IPS DF 19.7 (cell line): ENCODE data around the gene UVSSA.
"Not testable (repeated sequence)": the region's sequence is repeated elsewhere in the genome, so short reads cannot be mapped to it uniquely, and the experiment has no call there.

Experiments
- DNase-seq: peaks from one replicate; pipeline ENCODE4 v3.0.0-alpha.2; 2013; ENCODE audit warnings: low read depth, low spot score

The UVSSA gene

DNA sequence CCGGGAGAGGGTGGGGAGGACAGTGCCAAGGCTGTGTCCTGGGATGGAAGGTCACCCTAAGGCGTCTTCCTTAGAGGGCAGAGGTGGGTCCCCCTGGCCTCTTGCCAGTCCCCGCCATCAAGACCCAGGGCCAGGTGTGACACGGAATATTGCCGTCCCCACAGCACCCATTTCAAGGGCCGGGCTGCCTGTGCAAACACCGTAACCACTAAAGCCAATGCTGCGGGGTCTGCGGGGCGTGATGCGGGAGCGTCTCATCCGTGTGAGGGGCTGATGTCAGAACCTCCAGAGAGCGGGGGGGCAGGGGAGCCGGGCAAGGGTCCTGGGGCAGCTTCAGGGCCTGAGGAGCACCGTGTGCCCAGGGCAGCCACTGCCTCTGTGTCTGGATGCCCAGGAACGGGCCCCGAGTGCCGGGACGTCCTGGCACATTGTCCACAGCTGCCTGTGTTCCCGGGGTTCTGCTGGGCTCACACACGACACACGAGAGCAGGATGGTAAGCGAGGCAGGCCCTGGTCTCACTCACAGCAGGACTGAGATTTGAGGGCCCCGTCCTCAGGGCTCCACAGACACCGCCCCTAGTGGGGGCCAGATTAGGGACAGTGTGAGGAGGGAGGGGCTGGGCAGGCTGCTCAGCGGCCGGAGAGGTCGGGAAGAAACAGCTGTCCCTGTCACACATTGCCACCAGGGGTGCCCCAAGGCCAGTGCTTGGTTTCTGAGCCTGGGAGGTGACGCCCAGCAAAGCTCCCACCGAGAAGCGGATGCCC lies 30.0 kb downstream of the UVSSA start:
- DNase-seq = no peak

DNA sequence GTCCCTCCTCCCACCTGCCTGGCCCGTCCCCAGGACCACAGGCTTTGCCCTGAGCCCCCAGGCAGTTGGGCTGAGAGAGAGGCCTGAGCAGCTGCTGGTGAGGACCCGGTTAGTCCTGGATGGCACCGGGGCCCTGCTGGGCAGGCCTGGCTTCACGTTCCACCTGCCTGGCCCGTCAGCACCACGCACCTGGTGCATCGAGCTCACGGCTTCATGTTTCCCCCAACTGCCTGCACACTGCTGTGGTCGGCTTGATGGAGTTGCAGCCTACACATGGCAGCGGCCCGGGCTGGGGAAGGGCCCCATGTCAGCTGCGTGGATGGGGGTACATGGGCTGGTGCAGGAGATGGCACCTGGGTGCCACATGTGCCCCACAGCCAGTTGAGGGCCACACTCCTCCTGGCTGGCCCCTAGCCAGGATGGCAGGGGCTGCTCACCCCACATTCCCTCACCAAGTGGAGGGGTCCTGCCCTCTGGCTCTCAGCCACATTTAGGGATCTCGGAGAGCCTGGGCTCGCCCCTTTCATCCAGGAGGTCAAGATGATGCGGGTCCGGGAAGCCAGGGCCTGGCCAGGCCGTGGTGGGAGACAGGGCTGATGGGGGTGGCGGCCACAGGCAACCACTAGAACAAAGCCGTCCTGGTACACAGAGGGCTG lies 30.7 kb downstream of the UVSSA start:
- no peak for DNase-seq

DNA sequence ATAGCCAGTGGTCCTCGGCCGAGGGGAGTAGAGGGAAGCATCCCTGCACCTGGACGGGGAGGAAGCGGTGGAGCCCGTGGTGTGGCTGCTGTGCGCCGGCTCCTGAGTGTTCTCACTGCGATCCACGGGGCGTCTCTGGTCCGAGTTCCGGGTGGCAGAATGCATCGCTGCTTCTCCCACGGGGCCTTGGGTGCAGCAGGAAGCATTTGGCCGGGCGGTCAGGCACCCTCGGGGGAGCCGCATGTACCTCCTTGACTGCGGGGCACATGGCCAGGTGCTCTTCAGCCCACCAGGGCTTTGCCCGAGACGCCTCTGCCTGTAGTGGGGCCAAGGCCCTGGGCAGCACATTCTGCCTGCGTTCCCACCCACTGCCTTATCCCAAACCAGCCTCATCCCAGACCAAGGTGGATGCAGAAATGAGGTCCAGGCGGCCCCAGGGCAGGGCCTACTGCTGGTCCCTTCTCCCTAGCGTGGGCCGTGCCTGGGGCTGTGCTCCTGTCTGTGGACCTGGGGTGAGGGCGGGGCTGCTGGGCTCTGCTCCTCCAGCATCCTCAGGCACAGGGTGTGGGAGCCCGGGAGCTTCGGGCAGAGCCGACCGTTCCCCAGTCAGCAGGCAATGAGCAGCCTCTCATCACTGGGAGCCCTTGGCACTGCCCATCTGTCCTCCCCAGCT lies 31.7 kb downstream of the UVSSA start:
- DNase-seq = no peak

DNA sequence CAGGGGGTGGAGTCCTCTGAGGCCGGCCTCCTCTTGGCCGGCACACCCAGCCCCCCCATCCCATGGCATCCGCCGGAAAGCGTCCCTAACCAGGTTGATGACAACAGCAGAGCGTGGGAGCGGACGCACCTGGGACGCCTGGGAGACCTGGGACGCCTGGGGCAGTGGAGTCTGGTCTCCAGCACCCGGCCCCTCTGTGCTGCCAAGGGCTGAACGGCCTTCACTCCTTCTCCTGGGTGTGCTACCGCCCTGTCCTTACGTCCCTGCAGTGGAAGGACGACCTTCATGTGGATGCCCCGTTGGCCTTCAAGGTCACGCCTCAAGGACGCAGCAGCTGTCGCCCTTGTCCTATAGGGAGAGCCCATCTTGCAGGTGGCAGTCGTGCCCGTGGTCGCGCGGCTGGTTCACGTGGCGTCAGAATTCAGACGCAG lies 32.4 kb downstream of the UVSSA start:
- no peak for DNase-seq

DNA sequence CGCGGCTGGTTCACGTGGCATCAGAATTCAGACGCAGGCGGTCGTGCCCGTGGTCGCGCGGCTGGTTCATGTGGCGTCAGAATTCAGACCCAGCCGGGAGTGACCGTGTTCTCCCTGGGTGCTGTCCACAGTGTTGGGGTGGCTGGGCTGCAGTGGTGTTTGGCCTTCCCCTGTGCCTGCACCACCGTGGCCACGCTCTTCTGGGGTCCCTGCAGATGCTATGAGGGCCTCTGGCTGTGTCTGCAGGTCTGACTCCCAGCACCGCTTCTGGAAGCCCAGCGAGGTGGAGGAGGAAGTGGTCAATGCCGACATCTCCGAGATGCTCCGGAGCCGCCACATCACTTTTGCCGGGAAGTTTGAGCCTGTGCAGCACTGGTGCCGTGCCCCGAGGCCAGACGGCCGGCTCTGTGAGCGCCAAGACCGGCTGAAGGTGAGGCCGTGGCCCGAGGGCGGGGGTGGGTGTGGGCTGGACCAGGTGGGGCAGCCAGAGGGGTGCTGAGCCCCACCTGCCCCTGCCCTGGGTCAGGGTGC lies 32.9 kb downstream of the UVSSA start:
- DNase-seq = no peak

DNA sequence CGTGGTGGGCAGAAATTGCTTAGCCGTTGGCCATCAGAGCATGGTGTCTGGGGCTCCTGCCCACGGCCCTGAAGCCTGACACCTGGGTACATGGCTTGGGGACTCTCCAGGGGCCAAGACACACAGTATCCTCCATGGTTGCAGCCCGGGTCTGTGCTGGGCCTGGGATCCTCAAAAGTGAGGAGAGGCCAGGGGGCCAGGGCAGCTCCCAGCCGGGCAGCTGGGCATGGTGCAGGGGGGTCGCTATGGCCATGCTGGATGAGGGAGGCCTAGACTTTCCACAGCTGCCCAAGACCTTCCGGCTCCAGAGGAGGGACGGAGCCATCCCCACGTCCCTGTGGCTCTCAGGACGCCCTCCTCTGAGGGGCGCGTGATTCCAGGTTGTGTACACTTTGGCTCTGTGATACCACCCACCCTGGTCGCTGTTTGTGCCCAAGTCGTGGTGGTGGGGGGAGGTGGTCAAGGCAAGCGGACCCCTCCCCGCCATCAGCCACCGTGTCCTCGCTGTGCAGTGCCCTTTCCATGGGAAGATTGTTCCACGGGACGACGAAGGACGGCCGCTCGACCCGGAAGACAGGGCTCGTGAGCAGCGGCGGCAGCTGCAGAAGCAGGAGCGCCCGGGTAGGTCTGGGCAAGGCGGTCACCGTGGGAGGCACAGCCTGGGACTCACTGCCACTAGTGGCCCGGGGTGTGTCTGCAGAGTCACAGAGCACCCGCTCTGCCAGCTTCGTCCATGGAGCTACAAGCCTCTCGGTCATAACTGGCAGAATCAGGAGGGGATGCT lies 33.6 kb downstream of the UVSSA start:
- no peak for DNase-seq

DNA sequence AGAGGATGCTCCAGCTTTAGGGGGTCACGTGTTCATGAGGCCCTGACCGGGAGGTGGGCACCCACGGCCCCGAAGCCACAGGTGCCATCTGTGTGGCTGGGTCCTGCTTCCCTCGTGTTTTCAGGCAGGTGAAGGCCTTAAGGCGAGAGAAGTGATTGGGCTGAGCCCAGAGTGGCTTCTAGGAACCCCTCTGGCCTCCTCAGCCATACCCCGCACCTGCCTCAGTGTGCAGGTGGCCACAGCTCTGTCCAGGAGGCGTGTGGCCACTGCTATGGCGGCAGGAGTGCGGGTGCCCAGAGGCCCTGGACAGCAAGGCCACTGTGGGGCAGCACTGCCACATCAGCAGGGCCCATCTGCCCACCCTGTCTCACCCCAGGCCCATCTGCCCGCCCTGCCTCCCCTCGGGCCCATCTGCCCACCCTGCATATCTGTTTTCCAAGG lies 34.2 kb downstream of the UVSSA start:
- DNase-seq = no peak

DNA sequence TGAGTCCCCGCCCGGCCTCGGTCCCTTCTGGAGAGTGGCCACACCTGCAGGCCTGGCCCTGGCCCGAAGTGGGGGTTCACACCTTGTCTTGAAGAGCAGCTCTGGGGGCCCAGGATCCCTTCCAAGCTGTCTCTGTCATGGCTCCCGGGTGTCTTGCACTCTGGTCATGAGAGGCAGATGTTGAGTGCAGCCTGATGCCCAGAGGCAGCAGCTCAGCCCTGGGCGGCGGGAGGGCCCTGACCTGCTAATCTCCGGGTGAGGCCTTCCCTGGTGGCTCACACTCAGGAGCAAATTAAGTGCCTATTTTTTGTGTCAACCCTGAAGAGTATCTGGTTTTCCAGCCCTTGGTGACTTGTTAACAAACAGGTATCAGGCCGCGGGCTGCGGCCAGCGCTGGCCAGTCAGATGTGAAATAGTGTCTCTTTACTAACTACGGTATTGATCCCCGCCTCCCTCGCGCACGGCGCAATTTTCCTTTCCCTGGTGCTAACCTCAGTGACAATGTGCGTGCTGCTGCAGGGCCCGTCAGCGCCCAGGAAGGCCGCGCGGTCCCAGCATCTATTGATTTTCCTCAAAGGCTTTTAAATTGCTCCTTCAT lies 35.0 kb downstream of the UVSSA start:
- no peak for DNase-seq

DNA sequence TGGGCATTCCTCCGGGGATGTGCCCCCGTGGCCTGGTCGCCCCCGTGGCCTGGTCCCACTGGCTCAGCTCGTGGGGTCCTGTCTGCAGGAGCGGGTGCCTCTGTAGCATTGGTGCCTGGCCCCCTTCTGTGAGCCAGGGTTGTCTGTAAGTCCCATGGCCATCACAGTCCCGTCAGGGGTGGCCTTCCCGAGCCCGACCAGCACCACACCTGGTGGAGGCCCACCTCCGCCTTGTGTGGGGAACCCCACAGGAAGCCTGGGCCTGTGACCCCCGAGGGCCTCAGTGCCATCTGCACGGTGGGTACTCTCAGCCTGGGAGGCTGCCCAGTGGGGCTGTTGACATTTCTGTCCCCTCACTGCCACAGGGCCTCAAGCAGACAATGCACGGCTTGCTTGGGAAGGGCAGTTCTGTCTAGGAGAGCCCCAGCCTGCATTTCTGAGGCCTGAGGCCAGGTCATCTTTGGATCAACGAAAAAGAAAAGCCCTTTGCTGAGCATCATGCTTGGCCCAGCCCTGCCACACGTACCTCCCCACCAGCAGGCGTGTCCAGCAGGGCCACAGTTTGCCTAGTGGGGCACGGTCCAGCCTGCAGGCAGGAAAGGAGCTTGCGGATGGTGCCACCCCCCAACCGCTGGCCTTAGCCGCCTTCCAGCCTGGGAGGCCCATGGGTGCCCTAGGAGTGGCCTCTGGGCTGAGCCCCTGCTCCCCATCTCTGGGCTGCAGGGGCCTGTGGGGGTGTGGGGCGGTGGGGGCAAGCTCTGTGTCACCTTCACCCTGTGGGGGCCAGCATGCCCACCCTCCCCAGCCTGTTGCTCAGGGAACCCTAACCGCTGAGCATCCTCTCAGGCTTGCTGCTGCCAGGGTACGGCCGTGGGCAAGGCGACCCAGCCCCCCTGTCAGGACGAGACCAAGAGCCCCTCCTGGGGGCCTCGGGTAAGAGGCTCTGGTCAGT lies 36.0 kb downstream of the UVSSA start:
- no peak for DNase-seq

DNA sequence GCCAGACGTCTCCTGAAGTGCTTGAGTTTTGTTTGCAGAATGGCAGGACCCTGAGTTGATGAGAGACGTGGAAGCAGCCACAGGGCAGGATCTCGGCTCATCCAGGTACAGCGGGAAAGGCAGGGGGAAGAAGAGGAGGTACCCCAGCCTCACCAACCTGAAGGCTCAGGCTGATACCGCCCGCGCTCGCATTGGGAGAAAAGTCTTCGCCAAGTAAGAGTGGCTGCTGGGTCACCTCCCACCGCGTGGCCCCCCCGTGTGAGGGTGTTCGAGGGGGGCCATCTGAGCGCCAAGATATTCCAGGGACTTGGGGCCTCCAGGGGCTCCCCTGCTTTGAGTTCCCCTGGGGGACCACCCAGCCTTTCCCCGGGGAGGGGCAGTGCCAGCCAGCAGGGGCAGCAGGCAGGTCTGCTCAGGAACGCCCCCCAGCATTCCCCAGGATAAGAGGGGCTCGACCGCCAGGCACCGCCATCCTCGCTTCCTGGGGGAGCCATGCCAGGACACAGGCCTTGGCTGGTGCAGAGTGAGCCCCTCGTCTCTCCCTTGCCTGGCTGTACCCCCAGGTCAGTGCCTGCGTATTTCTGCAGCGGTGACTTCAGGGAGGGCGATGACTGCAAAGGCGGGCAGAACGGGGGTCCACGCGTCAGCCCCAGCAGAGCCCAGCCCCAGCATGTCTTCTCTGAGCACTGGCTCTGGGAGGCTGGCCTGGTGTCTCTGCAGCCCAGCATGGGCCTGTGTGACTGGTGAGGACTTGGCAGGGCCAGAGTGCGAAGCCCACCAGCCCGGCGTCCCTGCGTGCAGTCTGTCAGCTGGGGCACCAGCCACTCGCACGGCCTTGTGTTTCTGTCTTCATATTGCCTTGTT lies 37.0 kb downstream of the UVSSA start:
- DNase-seq = no peak

DNA sequence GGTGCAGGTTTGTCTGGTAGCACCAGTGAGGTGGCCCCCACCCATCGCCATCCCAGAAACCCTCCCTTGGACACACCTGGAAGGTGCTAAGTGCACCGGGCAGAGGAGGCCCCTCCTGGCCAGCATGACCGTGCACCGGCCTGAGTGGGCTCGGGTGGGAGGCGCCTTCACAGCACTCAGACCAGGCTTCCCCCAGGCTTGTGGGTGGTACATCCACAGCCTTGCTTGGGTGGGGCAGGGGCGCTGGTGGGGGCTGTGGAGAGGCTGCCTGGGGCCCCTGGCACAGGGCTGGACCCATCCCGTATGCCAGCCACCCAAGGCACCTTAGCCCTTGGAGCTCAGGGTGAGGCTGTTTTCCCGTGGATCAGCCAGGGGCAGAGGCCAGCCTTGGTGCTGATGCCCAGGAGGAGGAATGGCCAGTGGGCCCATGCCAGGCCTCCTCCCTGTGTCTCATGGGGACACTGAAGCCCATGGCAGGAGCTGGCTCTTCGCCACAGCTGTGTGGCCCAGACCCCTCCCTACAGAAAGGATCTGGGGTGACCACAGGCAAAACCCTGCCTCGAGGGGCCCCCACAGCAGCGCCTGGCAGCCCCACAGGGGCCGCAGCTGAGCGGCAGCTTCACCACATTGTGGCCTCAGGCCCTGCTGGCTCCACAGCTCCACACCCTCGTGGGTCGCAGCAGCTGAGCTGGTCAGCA lies 37.8 kb downstream of the UVSSA start:
- DNase-seq = no peak

DNA sequence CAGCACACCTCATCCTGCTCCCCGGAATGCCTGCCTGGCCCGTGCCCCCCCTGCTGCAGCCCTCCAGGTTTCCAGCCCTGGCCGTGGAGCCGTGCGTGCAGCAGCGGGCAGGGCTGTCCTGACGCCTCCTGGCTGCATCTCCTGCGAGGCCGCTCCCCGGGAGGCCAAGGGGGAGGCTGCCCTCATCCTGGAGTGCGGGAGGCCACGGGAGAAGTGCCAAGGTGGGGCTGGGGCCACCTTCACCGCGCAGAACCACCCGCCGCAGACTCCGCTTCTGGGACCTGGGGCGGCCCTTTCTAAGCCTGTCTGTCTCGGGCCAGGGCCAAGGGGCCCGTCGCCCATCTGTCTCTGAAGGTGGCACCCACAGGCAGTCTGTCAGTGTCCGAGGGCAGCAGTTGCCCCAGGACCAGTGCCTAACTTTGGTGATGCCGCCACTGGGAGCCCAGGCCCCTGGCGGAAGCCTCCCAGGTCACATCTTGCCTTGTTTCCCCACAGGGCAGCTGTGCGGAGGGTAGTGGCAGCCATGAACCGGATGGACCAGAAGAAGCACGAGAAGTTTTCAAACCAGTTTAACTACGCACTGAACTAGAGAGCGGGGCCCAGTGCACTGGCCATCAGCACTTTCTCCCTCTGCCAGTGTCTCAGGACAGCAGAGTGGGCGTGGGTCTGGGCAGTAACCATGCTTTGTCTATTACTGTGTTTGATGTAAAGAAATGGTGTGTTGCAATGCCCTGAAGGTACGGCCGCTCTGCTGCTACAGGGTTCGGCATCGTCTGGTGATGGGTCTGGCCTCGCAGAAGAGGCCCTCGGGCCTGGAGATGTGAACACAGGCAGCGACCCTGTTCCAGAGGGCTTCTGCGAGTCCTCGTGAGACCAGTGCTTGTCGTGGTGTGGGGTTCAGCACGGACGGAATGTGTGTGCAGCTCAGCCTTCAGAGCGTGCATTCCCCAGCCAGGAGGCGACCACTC lies 38.6 kb downstream of the UVSSA start:
- DNase-seq = no peak

DNA sequence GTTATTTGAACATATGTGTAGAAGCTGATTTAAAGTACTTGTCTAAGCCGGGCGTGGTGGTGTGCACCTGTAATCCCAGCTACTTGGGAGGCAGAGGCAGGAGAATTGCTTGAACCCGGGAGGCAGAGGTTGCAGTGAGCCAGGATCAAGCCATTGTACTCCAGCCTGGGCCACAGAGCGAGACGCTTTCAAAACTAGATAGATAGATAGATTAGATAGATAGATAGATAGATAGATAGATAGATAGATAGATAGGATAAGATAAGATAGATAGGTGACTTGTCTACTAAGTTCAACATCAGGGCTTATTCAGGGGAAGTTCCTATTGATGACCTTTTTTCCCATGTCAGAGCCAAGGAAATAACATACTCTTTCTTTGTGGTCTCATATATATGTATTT lies 46.4 kb downstream of the UVSSA start:
- not testable (repeated sequence) for DNase-seq

DNA sequence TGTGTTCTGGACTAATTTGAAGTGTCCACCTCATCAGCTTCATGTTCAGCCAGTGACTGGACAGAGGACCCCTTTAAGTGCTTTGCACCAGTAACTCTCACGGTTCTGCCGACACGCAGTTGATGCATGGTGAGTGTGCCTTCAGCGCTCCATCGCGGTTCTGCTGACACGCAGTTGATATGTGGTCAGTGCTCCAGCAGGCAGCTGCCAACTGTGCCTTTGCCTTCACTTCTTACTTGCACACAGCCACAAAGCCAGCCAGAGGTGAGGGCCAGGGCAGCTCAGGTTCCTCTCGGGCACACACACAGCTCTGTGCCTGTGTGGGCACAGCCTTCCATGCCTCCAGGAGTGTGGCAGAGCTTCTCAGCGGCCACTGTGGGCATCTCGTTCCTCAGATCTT lies 46.9 kb downstream of the UVSSA start:
- DNase-seq = no peak

DNA sequence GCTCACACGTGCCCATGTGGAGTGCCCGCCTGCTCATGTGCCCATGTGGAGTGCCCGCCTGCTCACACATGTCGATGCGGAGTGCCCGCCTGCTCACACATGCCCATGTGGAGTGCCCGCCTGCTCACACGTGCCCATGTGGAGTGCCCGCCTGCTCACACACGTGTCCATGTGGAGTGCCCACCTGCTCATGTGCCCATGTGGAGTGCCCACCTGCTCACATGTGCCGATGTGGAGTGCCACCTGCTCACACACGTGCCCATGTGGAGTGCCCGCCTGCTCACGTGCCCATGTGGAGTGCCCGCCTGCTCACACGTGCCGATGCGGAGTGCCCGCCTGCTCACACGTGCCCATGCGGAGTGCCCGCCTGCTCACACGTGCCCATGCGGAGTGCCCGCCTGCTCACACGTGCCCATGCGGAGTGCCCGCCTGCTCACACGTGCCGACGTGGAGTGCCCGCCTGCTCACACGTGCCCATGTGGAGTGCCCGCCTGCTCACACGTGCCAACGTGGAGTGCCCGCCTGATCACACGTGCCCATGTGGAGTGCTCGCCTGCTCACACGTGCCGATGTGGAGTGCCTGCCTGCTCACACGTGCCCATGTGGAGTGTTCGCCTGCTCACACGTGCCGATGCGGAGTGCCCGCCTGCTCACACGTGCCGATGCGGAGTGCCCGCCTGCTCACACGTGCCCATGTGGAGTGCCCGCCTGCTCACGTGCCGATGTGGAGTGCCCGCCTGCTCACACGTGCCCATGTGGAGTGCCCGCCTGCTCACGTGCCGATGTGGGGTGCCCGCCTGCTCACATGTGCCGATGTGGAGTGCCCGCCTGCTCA lies 47.8 kb downstream of the UVSSA start:
- not testable (repeated sequence) for DNase-seq

DNA sequence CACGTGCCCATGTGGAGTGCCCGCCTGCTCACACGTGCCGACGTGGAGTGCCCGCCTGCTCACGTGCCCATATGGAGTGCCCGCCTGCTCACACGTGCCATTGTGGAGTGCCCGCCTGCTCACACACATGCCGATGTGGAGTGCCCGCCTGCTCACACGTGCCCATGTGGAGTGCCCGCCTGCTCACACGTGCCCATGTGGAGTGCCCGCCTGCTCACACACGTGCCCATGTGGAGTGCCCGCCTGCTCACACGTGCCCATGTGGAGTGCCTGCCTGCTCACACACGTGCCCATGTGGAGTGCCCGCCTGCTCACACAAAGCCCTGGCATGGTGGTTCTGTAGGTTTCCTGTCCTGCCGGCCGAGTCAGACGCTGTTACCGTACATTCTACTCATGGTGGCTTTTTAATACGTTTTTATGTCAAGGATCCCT lies 48.4 kb downstream of the UVSSA start:
- not testable (repeated sequence) for DNase-seq
